SK-N-SH (cell line): ENCODE results near the gene COL4A2. TPM values are rescaled to one million over a fixed set of nuclear protein-coding genes. Genes with fewer than 3 reads are reported as not detected.

ENCODE experiments used
- CTCF ChIA-PET: fragments of 300-600, 350-600 bp; formaldehyde crosslinking; extraction: SDS; loops from one replicate; lab custom pipeline; 2021; lab: Yijun Ruan, JAX
- POLR2A ChIA-PET: fragments of 350-600 bp; sonication (Branson Sonifier 250); formaldehyde crosslinking; extraction: SDS; loops from one replicate; lab custom pipeline; 2020; ENCODE audit warnings: antibody characterized with exemption, inconsistent platforms; lab: Yijun Ruan, JAX
- DNase-seq: peaks from one replicate; pipeline ENCODE4 v3.0.0; 2012
- H2AFZ ChIP-seq: fragments of 200-600 bp; sonication (generic); 2 replicates; pipeline ENCODE4 v1.8.1; 2016; ENCODE audit warnings: antibody characterized with exemption, mild to moderate bottlenecking, low read depth
- H3F3A ChIP-seq: fragments of 200-600 bp; sonication (generic); replicated peaks from 2 replicates; pipeline ENCODE3; 2016; ENCODE audit warnings: antibody characterized with exemption, mild to moderate bottlenecking; ENCODE audit not compliant: insufficient read depth
- H3K27ac ChIP-seq, 2 experiments: fragments of 200-500 bp in 1 of 2; fragments of 200-600 bp in 1 of 2; sonication (Bioruptor generic) in 1 of 2; sonication (generic), shearing (Covaris generic) in 1 of 2; 2 replicates each; pipeline versions ENCODE4 v1.5.1 to v1.6.1; 2014 to 2016; ENCODE audit warnings: low read depth in 2 of 2, inconsistent platforms in 1 of 2, low read length in 1 of 2, mild to moderate bottlenecking in 1 of 2, mixed read lengths in 1 of 2
- H3K27me3 ChIP-seq: fragments of 200-600 bp; sonication (generic), shearing (Covaris generic); 2 replicates; pipeline ENCODE4 v1.6.1; 2016; ENCODE audit warnings: mixed run types; ENCODE audit not compliant: insufficient read depth
- H3K36me3 ChIP-seq, 2 experiments: fragments of 200-500 bp in 1 of 2; fragments of 200-600 bp in 1 of 2; sonication (Bioruptor generic) in 1 of 2; sonication (generic) in 1 of 2; replicated peaks in 1 of 2; 2 replicates each; pipeline versions ENCODE3 to v1.5.1; 2014 to 2016; ENCODE audit warnings: low read length in 1 of 2, mild to moderate bottlenecking in 1 of 2; ENCODE audit not compliant: insufficient read depth in 2 of 2, control insufficient read depth in 1 of 2
- H3K4me1 ChIP-seq, 2 experiments: fragments of 200-500 bp in 1 of 2; fragments of 200-600 bp in 1 of 2; sonication (Bioruptor generic) in 1 of 2; sonication (generic), shearing (Covaris generic) in 1 of 2; 2 replicates each; pipeline versions ENCODE4 v1.5.1 to v1.6.1; 2014 to 2016; ENCODE audit warnings: low read depth in 1 of 2, low read length in 1 of 2, mixed run types in 1 of 2; ENCODE audit not compliant: insufficient read depth in 2 of 2, control insufficient read depth in 1 of 2
- H3K4me2 ChIP-seq: fragments of 200-600 bp; sonication (generic), shearing (Covaris generic); 2 replicates; pipeline ENCODE4 v1.6.1; 2017; ENCODE audit warnings: mixed run types
- H3K4me3 ChIP-seq, 2 experiments: fragments of 200-500 bp in 1 of 2; fragments of 200-600 bp in 1 of 2; sonication (Bioruptor generic) in 1 of 2; sonication (generic), shearing (Covaris generic) in 1 of 2; 2 replicates each; pipeline versions ENCODE4 v1.5.1 to v1.8.1; 2014 to 2016; ENCODE audit warnings: low read depth in 2 of 2, inconsistent platforms in 1 of 2, low read length in 1 of 2, mild to moderate bottlenecking in 1 of 2, mixed read lengths in 1 of 2, moderate library complexity in 1 of 2
- H3K79me2 ChIP-seq: fragments of 200-600 bp; sonication (generic); 2 replicates; pipeline ENCODE4 v1.8.1; 2017; ENCODE audit warnings: mild to moderate bottlenecking; ENCODE audit not compliant: insufficient read depth
- H3K9ac ChIP-seq: fragments of 200-600 bp; sonication (generic); 2 replicates; pipeline ENCODE4 v1.6.1; 2017; ENCODE audit warnings: mixed run types
- H3K9me2 ChIP-seq: fragments of 200-600 bp; sonication (generic); 2 replicates; pipeline ENCODE4 v1.6.1; 2017; ENCODE audit warnings: mixed run types
- H3K9me3 ChIP-seq: fragments of 200-600 bp; sonication (generic); 2 replicates; pipeline ENCODE4 v1.6.1; 2017; ENCODE audit warnings: mixed run types, mild to moderate bottlenecking, moderate library complexity
- H4K20me1 ChIP-seq: fragments of 200-600 bp; sonication (generic); 2 replicates; pipeline ENCODE4 v1.6.1; 2017; ENCODE audit warnings: mild to moderate bottlenecking, mixed run types; ENCODE audit not compliant: insufficient read depth
- CHD2 ChIP-seq: fragments of 150-350 bp; IDR thresholded peaks from 2 replicates; pipeline ENCODE4 v1.6.1; 2018; ENCODE audit warnings: low read length; ENCODE audit not compliant: partially characterized antibody
- CTCF ChIP-seq: fragments of 200-600 bp; sonication (generic); IDR thresholded peaks from 2 replicates; pipeline ENCODE4 v1.6.1; 2017; ENCODE audit warnings: antibody characterized with exemption, mild to moderate bottlenecking, moderate library complexity
- FOXJ3 ChIP-seq: sonication (generic); formaldehyde crosslinking; IDR thresholded peaks from 2 replicates; pipeline ENCODE4 v1.5.1; 2020; ENCODE audit warnings: mild to moderate bottlenecking, missing genetic modification reagents
- FOXM1 ChIP-seq: IDR thresholded peaks from 2 replicates; pipeline ENCODE4 v1.4.0; 2012; ENCODE audit warnings: low read depth, mild to moderate bottlenecking
- MXI1 ChIP-seq: IDR thresholded peaks from 2 replicates; pipeline ENCODE4 v1.6.1; 2012; ENCODE audit warnings: mild to moderate bottlenecking, low read depth, low read length, improper control_type of control experiment
- NFIC ChIP-seq: IDR thresholded peaks from 2 replicates; pipeline ENCODE4 v1.4.0; 2012; ENCODE audit warnings: borderline replicate concordance
- NRF1 ChIP-seq: IDR thresholded peaks from 2 replicates; pipeline ENCODE4 v1.6.1; 2012; ENCODE audit warnings: low read depth, mild to moderate bottlenecking, low read length
- PBX3 ChIP-seq: IDR thresholded peaks from 2 replicates; pipeline ENCODE4; 2012
- POLR2AphosphoS5 ChIP-seq: IDR thresholded peaks from 2 replicates; pipeline ENCODE4 v1.6.1; 2012; ENCODE audit warnings: low read depth, low read length
- SIN3A ChIP-seq: IDR thresholded peaks from 2 replicates; pipeline ENCODE4 v1.6.1; 2012; ENCODE audit warnings: low read depth, mild to moderate bottlenecking, low read length, moderate library complexity, borderline replicate concordance
- TAF1 ChIP-seq: IDR thresholded peaks from 2 replicates; pipeline ENCODE4 v1.6.1; 2012; ENCODE audit warnings: low read depth, mild to moderate bottlenecking, low read length, moderate library complexity, borderline replicate concordance
- TCF12 ChIP-seq: IDR thresholded peaks from 2 replicates; pipeline ENCODE4 v1.4.0; 2012
- TEAD4 ChIP-seq: IDR thresholded peaks from 2 replicates; pipeline ENCODE4 v1.4.0; 2012; ENCODE audit warnings: mild to moderate bottlenecking, borderline replicate concordance; ENCODE audit not compliant: insufficient read depth
- USF1 ChIP-seq: IDR thresholded peaks from 2 replicates; pipeline ENCODE4 v1.4.0; 2012; ENCODE audit warnings: low read depth, borderline replicate concordance
- WGBS: methylation state at CpG from one replicate; pipeline ENCODE4 v1.1.6; 2017; ENCODE audit warnings: low lambda C conversion rate; 5-methylcytosine and 5-hydroxymethylcytosine counted together
- polyA plus RNA-seq, 3 experiments: library from polyadenylated mRNA; depleted of rRNA; stranded (reverse); fragments of >200 nt; gene quantifications; 2 replicates each; pipeline ENCODE4 v1.2.3, GENCODE V29; 2012

Gene COL4A2
- polyA plus RNA-seq (2012; rRNA removed): 61.1 and 137 TPM in 2 replicates
- 42.5 and 60.6 TPM in 2 replicates for polyA plus RNA-seq (2012; cell fraction: cytosol; rRNA removed)
- polyA plus RNA-seq (2012; cell fraction: nucleus; rRNA removed): 103 and 166 TPM in 2 replicates

- 0% methylated on average over 2 of the region's 96 CpGs for WGBS
- DNase-seq: peak; percentile 84
Observed at GRCh38 chr13:110306960-110307766, at the start of gene COL4A2, which contains the start of gene COL4A1. TSS of gene COL4A2 (plus strand) at chr13:110307284. CDS start at chr13:110307904, 620 bp downstream. TSS of gene COL4A1 (minus strand) at chr13:110307157. CDS start at chr13:110307027, 130 bp downstream.

More at GRCh38 chr13:110306960-110307766, at the start of gene COL4A2, which contains the start of gene COL4A1:
- H3K9me3 ChIP-seq: no peaks in the 10 kb centered on the region
- H3K79me2 ChIP-seq: peaks cover 100% of the 10 kb centered on the region
- peaks cover 2 to 16% of the 10 kb centered on the region in 2 experiments for H3K36me3 ChIP-seq
- H3K4me3 ChIP-seq: peak within 1 kb of the TSS; percentile 80 to 95
- H3K9ac ChIP-seq: peak within 1 kb of the TSS; percentile 88
- H3K9me2 ChIP-seq: no peaks in the 10 kb centered on the region
- H2AFZ ChIP-seq: peak within 1 kb of the TSS; percentile 67
- peaks cover 6% of the 10 kb centered on the region; the same call in 1 of the 2 replicates for H4K20me1 ChIP-seq
- peaks cover 5% of the 10 kb centered on the region for H3F3A ChIP-seq
- H3K27ac ChIP-seq: peak within 1 kb of the TSS; percentile 66 to 79
- TF ChIP-seq POLR2AphosphoS5: peak; percentile 46
- no peak for TF ChIP-seq TCF12
- TF ChIP-seq NFIC: 0 out of 2 replicates have a peak, but pooled peaks have one; percentile 31
- TF ChIP-seq FOXJ3 (CRISPR knock-in tag): no peak
- no peak for TF ChIP-seq CHD2
- TF ChIP-seq TAF1: 0 out of 2 replicates have a peak, but pooled peaks have one; percentile 41
- 0 out of 2 replicates have a peak, but pooled peaks have one; percentile 23 for TF ChIP-seq FOXM1
- peak; percentile 59; the same call in 1 of the 2 replicates for TF ChIP-seq SIN3A
- TF ChIP-seq MXI1: peak; percentile 47
- TF ChIP-seq PBX3: 0 out of 2 replicates have a peak, but pooled peaks have one; percentile 8
- no peak for TF ChIP-seq CTCF
- TF ChIP-seq TEAD4: peak; percentile 7; the same call in 1 of the 2 replicates
- no peak for TF ChIP-seq USF1
- TF ChIP-seq NRF1: peak; percentile 51
- peak within 1 kb of the TSS; percentile 98 for H3K4me2 ChIP-seq
- ChIA-PET POLR2A (interaction anchor here (0.8 to 2.4 kb wide), 9 partner anchors 34 to 126 kb away, joined by 3 to 10 read pairs (median 3); no protein-coding TSS in a partner anchor), CTCF (interaction anchor here (0.6 to 4.1 kb wide), 8 partner anchors 40 to 149 kb away, joined by 3 to 15 read pairs (median 4); no protein-coding TSS in a partner anchor)
- peaks cover 33 to 37% of the 10 kb centered on the region in 2 experiments for H3K4me1 ChIP-seq
- no peaks in the 10 kb centered on the region for H3K27me3 ChIP-seq
